Middle frontal gyrus (tissue), 1 donor: ENCODE data around the gene BCL2L12.
"Not testable (repeated sequence)": the region's sequence is repeated elsewhere in the genome, so short reads cannot be mapped to it uniquely, and the experiment has no call there.

ENCODE experiments used
- DNase-seq: peaks from one replicate; pipeline ENCODE4 v3.0.0-alpha.2; 2015; ENCODE audit warnings: low spot score; ENCODE audit errors: extremely low spot score

Gene BCL2L12

GRCh38 chr19:49665351-49666119 lies at the start of gene BCL2L12, which contains the start of gene IRF3:
Gene BCL2L12, plus strand, starts transcription at chr19:49665933. Its CDS starts 760 bp downstream, at chr19:49666693.
Gene IRF3, minus strand, starts transcription at chr19:49665857. Its CDS starts 1,019 bp downstream, at chr19:49664838.
- peak; percentile 88 for DNase-seq

- DNase-seq = no peak
Measured at GRCh38 chr19:49616532-49616931, 49.2 kb upstream of the BCL2L12 start.

GRCh38 chr19:49616945-49617344 lies 48.8 kb upstream of the BCL2L12 start:
- no peak for DNase-seq

GRCh38 chr19:49617860-49618259 lies 47.9 kb upstream of the BCL2L12 start:
- DNase-seq = not testable (repeated sequence)

GRCh38 chr19:49624967-49625910 lies 40.5 kb upstream of the BCL2L12 start:
- no peak for DNase-seq

- no peak for DNase-seq
Measured at GRCh38 chr19:49626226-49626625, 39.5 kb upstream of the BCL2L12 start.

GRCh38 chr19:49629659-49630058 lies 36.1 kb upstream of the BCL2L12 start:
- no peak for DNase-seq

- DNase-seq = no peak
Measured at GRCh38 chr19:49631014-49631588, 34.6 kb upstream of the BCL2L12 start.

- DNase-seq = no peak
Measured at GRCh38 chr19:49631610-49632192, 34.0 kb upstream of the BCL2L12 start.

GRCh38 chr19:49632576-49632975 lies 33.2 kb upstream of the BCL2L12 start:
- no peak for DNase-seq

- DNase-seq = not testable (repeated sequence)
Measured at GRCh38 chr19:49633273-49633672, 32.5 kb upstream of the BCL2L12 start.

GRCh38 chr19:49635530-49636232 lies 30.1 kb upstream of the BCL2L12 start:
- no peak for DNase-seq

GRCh38 chr19:49636233-49636932 lies 29.4 kb upstream of the BCL2L12 start:
- no peak for DNase-seq

GRCh38 chr19:49637821-49638738 lies 27.7 kb upstream of the BCL2L12 start:
- no peak for DNase-seq

- no peak for DNase-seq
Measured at GRCh38 chr19:49639401-49640112, 26.2 kb upstream of the BCL2L12 start.

- peak; percentile 94 for DNase-seq
Measured at GRCh38 chr19:49640113-49640898, 25.4 kb upstream of the BCL2L12 start, which contains the start of gene RRAS. Gene RRAS, minus strand, starts transcription at chr19:49640143. Its CDS starts 45 bp downstream, at chr19:49640098.

GRCh38 chr19:49641688-49642491 lies 23.8 kb upstream of the BCL2L12 start, which contains the start of gene SCAF1:
Gene SCAF1, plus strand, starts transcription at chr19:49642209. Its CDS starts 2,818 bp downstream, at chr19:49645027.
- DNase-seq = peak; percentile 97
